ENCODE measurements around the gene SLC2A8.

DNA sequence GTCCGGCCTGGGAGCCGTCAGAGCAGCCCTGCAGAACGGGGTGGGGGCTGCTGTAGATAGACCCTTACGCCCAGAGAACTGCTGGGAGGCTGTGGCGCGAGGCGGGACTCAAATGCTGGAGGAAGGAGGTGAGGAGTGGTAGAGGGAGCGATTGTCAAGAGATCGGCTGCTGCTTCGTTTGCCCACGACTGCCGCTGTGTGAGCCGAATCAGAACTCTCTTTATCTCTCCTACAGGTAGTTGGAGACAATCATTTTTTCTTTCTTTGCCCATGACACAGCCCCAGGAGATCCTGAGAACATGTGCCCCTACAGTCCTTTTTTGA lies 27.7 kb downstream of the SLC2A8 start:
- TF ChIP-seq, protein P1, sequence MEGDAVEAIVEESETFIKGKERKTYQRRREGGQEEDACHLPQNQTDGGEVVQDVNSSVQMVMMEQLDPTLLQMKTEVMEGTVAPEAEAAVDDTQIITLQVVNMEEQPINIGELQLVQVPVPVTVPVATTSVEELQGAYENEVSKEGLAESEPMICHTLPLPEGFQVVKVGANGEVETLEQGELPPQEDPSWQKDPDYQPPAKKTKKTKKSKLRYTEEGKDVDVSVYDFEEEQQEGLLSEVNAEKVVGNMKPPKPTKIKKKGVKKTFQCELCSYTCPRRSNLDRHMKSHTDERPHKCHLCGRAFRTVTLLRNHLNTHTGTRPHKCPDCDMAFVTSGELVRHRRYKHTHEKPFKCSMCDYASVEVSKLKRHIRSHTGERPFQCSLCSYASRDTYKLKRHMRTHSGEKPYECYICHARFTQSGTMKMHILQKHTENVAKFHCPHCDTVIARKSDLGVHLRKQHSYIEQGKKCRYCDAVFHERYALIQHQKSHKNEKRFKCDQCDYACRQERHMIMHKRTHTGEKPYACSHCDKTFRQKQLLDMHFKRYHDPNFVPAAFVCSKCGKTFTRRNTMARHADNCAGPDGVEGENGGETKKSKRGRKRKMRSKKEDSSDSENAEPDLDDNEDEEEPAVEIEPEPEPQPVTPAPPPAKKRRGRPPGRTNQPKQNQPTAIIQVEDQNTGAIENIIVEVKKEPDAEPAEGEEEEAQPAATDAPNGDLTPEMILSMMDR (IDR thresholded peaks at IDR 0.05) = no peak
- no peak for TF ChIP-seq POLR2AphosphoS5 (IDR thresholded peaks at IDR 0.05)
- no peak for TF ChIP-seq POLR2A (IDR thresholded peaks at IDR 0.05)

Measured in gastroesophageal sphincter (tissue), 3 donors.